Measurements from ENCODE around the gene ZG16B.

- no peak for TF ChIP-seq ZNF384 (IDR thresholded peaks at IDR 0.05)
- no peak for TF ChIP-seq BHLHE40 (IDR thresholded peaks at IDR 0.05; ENCODE audit: borderline replicate concordance)
- TF ChIP-seq SUZ12 (IDR thresholded peaks at IDR 0.05): no peak
- no peak for TF ChIP-seq NFRKB (IDR thresholded peaks at IDR 0.05)
Measured at GRCh38 chr16:2786826-2787151, 43.3 kb upstream of the ZG16B start.

All from HEK293T (cell line).